ENCODE measurements around the gene HEXD.

DNA sequence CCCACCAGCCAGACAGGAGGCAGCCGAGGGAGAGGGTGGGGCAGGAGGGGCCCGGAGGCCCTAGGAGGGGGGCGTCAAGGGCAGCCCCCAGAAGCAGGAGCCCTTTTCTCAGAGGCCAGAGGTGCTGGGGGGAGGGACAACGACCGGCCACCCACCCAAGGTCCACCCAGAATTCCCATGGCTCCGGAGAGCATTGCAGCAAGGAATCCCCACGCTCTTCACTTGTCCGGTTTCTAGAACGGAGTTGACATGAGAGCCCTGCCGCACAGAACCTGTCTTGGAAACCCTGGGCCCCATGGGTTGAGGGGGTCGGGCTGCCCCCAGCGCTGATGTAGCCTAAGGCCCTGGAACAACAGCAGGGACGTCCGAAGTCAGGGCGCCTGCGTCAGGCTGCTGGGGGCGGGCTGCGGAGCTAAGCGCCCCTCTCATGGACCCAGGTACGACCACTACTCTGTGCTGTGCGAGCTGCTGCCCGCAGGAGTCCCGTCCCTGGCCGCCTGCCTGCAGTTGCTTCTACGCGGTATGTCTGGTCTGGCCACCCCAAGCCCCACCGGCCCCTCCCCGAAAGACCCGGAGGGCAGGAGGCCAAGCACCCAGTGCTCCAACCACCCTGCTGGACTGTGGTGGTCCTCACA is 21.2 kb downstream of the HEXD start:
- TF ChIP-seq EZH2 (IDR thresholded peaks at IDR 0.05; ENCODE audit: insufficient read depth, poor library complexity, severe bottlenecking) (no peak), EZH2phosphoT487 (IDR thresholded peaks at IDR 0.05; ENCODE audit: insufficient read depth, low read depth) (no peak)
